ENCODE measurements around the gene OLIG1. TPM values are rescaled to one million over a fixed set of nuclear protein-coding genes. Genes with fewer than 3 reads are reported as not detected.

The OLIG1 gene
- total RNA-seq, 1 experiment from 2014 or later, result not detected

GRCh38 chr21:33076600-33077329, 6.8 kb downstream of the OLIG1 start:
- H3K27me3 ChIP-seq (replicated peaks), result peaks cover 25% of the 10 kb centered on the region
- H3K4me3 ChIP-seq, result no peak overlapping the region
- peaks cover 7% of the 10 kb centered on the region for H3K4me1 ChIP-seq (replicated peaks)
- H3K9me3 ChIP-seq (replicated peaks), result no peaks in the 10 kb centered on the region
- no peaks in the 10 kb centered on the region for H3K36me3 ChIP-seq
- DNase-seq (ENCODE audit: low read depth in 1 of 2, low spot score in 2 of 2), result no peak
- H3K27ac ChIP-seq, result no peak overlapping the region

- Histone ChIP-seq H3K27me3 (replicated peaks) (peaks cover 4% of the 10 kb centered on the region; the same call in 1 of the 2 replicates), H3K4me1 (replicated peaks) (0 out of 2 replicates have a peak, but pooled peaks cover 4% of the 10 kb centered on the region), H3K9me3 (replicated peaks) (no peaks in the 10 kb centered on the region), H3K4me3 (no peak overlapping the region), H3K36me3 (no peaks in the 10 kb centered on the region), H3K27ac (no peak overlapping the region)
- DNase-seq (ENCODE audit: low read depth in 1 of 2, low spot score in 2 of 2), result peak; percentile 28 to 54
Measured at GRCh38 chr21:33078907-33079582, 9.1 kb downstream of the OLIG1 start.

GRCh38 chr21:33080376-33080775, 10.4 kb downstream of the OLIG1 start:
- Histone ChIP-seq H3K4me3 (no peak overlapping the region), H3K36me3 (no peaks in the 10 kb centered on the region), H3K9me3 (replicated peaks) (no peaks in the 10 kb centered on the region), H3K4me1 (replicated peaks) (0 out of 2 replicates have a peak, but pooled peaks cover 4% of the 10 kb centered on the region), H3K27ac (no peak overlapping the region), H3K27me3 (replicated peaks) (no peaks in the 10 kb centered on the region; the same call in 1 of the 2 replicates)
- no peak for DNase-seq (ENCODE audit: low read depth in 1 of 2, low spot score in 2 of 2)

- no peak overlapping the region for H3K27ac ChIP-seq
- no peaks in the 10 kb centered on the region for H3K9me3 ChIP-seq (replicated peaks)
- H3K4me3 ChIP-seq, result no peak overlapping the region
- H3K36me3 ChIP-seq, result no peaks in the 10 kb centered on the region
- 0 out of 2 replicates have a peak, but pooled peaks cover 4% of the 10 kb centered on the region for H3K4me1 ChIP-seq (replicated peaks)
- no peak for DNase-seq (ENCODE audit: low read depth in 1 of 2, low spot score in 2 of 2)
- H3K27me3 ChIP-seq (replicated peaks), result no peaks in the 10 kb centered on the region; the same call in 1 of the 2 replicates
Measured at GRCh38 chr21:33080776-33081175, 10.8 kb downstream of the OLIG1 start.

GRCh38 chr21:33088384-33088783, 18.4 kb downstream of the OLIG1 start:
- H3K27me3 ChIP-seq (replicated peaks), result peaks cover 7% of the 10 kb centered on the region
- DNase-seq (ENCODE audit: low read depth in 1 of 2, low spot score in 2 of 2), result no peak
- H3K27ac ChIP-seq, result no peak overlapping the region
- no peaks in the 10 kb centered on the region for H3K4me1 ChIP-seq (replicated peaks)
- H3K36me3 ChIP-seq, result no peaks in the 10 kb centered on the region
- no peaks in the 10 kb centered on the region for H3K9me3 ChIP-seq (replicated peaks)
- H3K4me3 ChIP-seq, result no peak overlapping the region

GRCh38 chr21:33089395-33090119, 19.6 kb downstream of the OLIG1 start:
- H3K9me3 ChIP-seq (replicated peaks), result no peaks in the 10 kb centered on the region
- H3K27ac ChIP-seq, result no peak overlapping the region
- no peak overlapping the region for H3K4me3 ChIP-seq
- H3K27me3 ChIP-seq (replicated peaks), result peaks cover 12% of the 10 kb centered on the region
- H3K36me3 ChIP-seq, result no peaks in the 10 kb centered on the region
- no peaks in the 10 kb centered on the region for H3K4me1 ChIP-seq (replicated peaks)
- DNase-seq (ENCODE audit: low read depth in 1 of 2, low spot score in 2 of 2), result no peak

GRCh38 chr21:33096426-33096825, 26.5 kb downstream of the OLIG1 start:
- Histone ChIP-seq H3K27ac (no peak overlapping the region), H3K4me3 (no peak overlapping the region), H3K9me3 (replicated peaks) (no peaks in the 10 kb centered on the region), H3K4me1 (replicated peaks) (no peaks in the 10 kb centered on the region), H3K36me3 (no peaks in the 10 kb centered on the region), H3K27me3 (replicated peaks) (peaks cover 36% of the 10 kb centered on the region)
- DNase-seq (ENCODE audit: low read depth in 1 of 2, low spot score in 2 of 2), result no peak

GRCh38 chr21:33099131-33099530, 29.2 kb downstream of the OLIG1 start:
- no peaks in the 10 kb centered on the region for H3K4me1 ChIP-seq (replicated peaks)
- DNase-seq (ENCODE audit: low read depth in 1 of 2, low spot score in 2 of 2), result no peak
- H3K27me3 ChIP-seq (replicated peaks), result peaks cover 39% of the 10 kb centered on the region
- no peak overlapping the region for H3K27ac ChIP-seq
- H3K4me3 ChIP-seq, result no peak overlapping the region
- no peaks in the 10 kb centered on the region for H3K36me3 ChIP-seq
- H3K9me3 ChIP-seq (replicated peaks), result no peaks in the 10 kb centered on the region

GRCh38 chr21:33101300-33101911, 31.5 kb downstream of the OLIG1 start:
- no peaks in the 10 kb centered on the region for H3K4me1 ChIP-seq (replicated peaks)
- no peak overlapping the region for H3K4me3 ChIP-seq
- no peak for DNase-seq (ENCODE audit: low read depth in 1 of 2, low spot score in 2 of 2)
- H3K27me3 ChIP-seq (replicated peaks), result peaks cover 36% of the 10 kb centered on the region
- H3K27ac ChIP-seq, result no peak overlapping the region
- H3K36me3 ChIP-seq, result no peaks in the 10 kb centered on the region
- H3K9me3 ChIP-seq (replicated peaks), result no peaks in the 10 kb centered on the region

GRCh38 chr21:33105088-33105487, 35.1 kb downstream of the OLIG1 start:
- Histone ChIP-seq H3K9me3 (replicated peaks) (no peaks in the 10 kb centered on the region), H3K4me1 (replicated peaks) (no peaks in the 10 kb centered on the region), H3K27ac (no peak overlapping the region), H3K4me3 (no peak overlapping the region), H3K36me3 (no peaks in the 10 kb centered on the region), H3K27me3 (replicated peaks) (peaks cover 51% of the 10 kb centered on the region)
- no peak for DNase-seq (ENCODE audit: low read depth in 1 of 2, low spot score in 2 of 2)

GRCh38 chr21:33108228-33108627, 38.3 kb downstream of the OLIG1 start:
- no peak overlapping the region for H3K4me3 ChIP-seq
- no peaks in the 10 kb centered on the region for H3K4me1 ChIP-seq (replicated peaks)
- H3K36me3 ChIP-seq, result no peaks in the 10 kb centered on the region
- H3K27ac ChIP-seq, result no peak overlapping the region
- DNase-seq (ENCODE audit: low read depth in 1 of 2, low spot score in 2 of 2), result no peak
- peaks cover 68% of the 10 kb centered on the region for H3K27me3 ChIP-seq (replicated peaks)
- no peaks in the 10 kb centered on the region for H3K9me3 ChIP-seq (replicated peaks)

GRCh38 chr21:33109574-33110339, 39.8 kb downstream of the OLIG1 start:
- DNase-seq (ENCODE audit: low read depth in 1 of 2, low spot score in 2 of 2), result no peak
- Histone ChIP-seq H3K36me3 (no peaks in the 10 kb centered on the region), H3K4me3 (no peak overlapping the region), H3K27me3 (replicated peaks) (peaks cover 77% of the 10 kb centered on the region), H3K9me3 (replicated peaks) (no peaks in the 10 kb centered on the region), H3K4me1 (replicated peaks) (no peaks in the 10 kb centered on the region), H3K27ac (no peak overlapping the region)

- no peak overlapping the region for H3K4me3 ChIP-seq
- peaks cover 79% of the 10 kb centered on the region for H3K27me3 ChIP-seq (replicated peaks)
- H3K4me1 ChIP-seq (replicated peaks), result no peaks in the 10 kb centered on the region
- H3K36me3 ChIP-seq, result no peaks in the 10 kb centered on the region
- H3K9me3 ChIP-seq (replicated peaks), result no peaks in the 10 kb centered on the region
- no peak for DNase-seq (ENCODE audit: low read depth in 1 of 2, low spot score in 2 of 2)
- H3K27ac ChIP-seq, result no peak overlapping the region
Measured at GRCh38 chr21:33110340-33110715, 40.4 kb downstream of the OLIG1 start.

All from SJSA1 (cell line).